ENCODE measurements around the gene ADIPOR1. TPM values are rescaled to one million over a fixed set of nuclear protein-coding genes. Genes with fewer than 3 reads are reported as not detected.
"Not testable (repeated sequence)": the region's sequence is repeated elsewhere in the genome, so short reads cannot be mapped to it uniquely, and the experiment has no call there.

The ADIPOR1 gene, protein sequence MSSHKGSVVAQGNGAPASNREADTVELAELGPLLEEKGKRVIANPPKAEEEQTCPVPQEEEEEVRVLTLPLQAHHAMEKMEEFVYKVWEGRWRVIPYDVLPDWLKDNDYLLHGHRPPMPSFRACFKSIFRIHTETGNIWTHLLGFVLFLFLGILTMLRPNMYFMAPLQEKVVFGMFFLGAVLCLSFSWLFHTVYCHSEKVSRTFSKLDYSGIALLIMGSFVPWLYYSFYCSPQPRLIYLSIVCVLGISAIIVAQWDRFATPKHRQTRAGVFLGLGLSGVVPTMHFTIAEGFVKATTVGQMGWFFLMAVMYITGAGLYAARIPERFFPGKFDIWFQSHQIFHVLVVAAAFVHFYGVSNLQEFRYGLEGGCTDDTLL
- total RNA-seq = 10 to 100 TPM; 69.4 to 97.8 TPM

DNA sequence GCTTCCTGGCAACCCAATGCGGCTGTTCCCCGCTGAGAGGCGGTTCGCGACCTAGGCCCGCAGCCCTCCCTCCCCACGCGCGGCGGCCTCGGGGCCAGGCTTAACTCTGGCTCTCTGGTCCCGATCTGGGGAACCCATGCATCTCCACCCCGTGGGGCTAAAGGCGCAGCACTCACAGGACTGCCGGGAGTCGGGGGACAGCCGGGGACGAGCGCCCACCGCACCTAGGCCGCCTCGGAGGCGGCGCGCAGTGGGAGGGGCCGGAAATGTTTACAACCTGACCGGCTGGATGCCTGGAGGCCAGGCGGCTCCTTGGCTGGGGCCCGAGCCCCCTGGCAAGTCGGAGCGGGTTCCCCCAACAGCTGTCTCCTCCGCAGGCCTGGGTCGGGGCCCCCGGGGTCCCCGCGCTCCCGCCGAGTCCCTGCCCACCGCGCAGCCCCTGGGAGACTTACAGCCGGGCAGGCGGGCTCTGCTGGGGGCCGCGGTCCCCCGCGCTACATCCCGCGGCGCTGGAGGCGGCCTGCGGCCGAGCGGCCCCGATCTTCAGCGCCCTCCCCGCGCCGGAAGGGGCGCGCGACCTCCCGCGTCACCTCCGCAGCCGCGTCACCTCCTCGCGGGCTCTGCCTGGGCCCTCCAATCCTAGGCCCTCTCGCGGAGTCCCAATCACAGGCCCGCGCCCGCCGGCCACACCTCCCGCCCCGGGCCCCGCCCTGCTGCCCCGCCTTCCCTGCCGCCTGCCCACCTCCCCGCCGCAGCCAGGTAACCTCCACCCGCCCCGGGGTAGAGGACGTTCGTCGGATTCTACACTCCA lies at the start of gene ADIPOR1:
ADIPOR1 (minus strand) TSS at position 580 of the 811 bp plus-strand sequence. CDS start 7,242 bp downstream, outside the sequence.
- H3K9me3 Mint-ChIP-seq = no peaks in the 10 kb centered on the region
- DNase-seq (ENCODE audit: low spot score in 2 of 2) (peak; percentile 91 to 95), ATAC-seq (peak; percentile 99 to 100)
- peaks cover 0 to 7% of the 10 kb centered on the region in 2 donors for H3K36me3 Mint-ChIP-seq
- H3K27ac Mint-ChIP-seq = peak within 1 kb of the TSS; percentile 63 to 93

DNA sequence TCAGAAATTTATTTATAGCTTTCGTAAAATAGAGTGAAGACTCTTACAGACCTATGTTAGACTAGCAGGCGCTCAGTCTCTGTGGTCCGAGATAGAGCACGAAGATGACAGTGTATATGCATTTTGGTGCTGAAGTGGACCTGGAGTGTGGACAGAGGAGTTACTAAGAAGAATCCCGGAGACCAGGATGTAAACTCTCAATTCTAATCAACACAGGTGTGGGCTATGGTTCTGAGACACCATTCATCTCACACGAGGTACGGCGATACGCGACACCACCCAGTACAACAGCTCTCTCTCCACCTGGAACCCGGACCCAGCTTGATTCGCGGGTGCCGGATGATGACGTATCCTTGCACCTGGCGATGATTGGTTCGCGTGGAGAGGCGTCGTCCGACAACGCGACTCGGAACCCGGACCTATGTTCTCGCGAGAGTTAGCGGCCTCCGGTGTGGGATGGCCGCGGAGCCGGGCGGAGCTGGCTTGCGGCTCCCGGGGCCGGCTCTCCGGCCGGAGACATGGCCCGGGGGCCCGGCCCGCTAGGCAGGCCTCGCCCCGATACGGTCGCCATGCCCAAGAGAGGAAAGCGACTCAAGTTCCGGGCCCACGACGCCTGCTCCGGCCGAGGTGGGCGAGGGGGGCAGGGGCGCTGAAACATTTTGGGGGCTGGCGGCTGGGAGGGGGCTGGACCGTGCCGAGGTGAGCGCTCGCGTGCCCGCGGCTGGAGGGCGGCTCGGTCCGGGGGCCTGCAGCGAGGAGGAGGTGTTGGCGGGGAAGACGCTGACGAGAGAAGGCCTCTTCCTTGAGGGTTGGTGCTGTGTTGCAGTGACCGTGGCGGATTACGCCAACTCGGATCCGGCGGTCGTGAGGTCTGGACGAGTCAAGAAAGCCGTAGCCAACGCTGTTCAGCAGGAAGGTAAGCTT lies 49.1 kb upstream of the ADIPOR1 start, which contains the start of gene TMEM183A:
TMEM183A (plus strand) TSS at position 427 of the 924 bp plus-strand sequence; CDS start at position 519, 92 bp downstream.
- Mint-ChIP-seq H3K36me3 (peaks cover 14 to 28% of the 10 kb centered on the region in 2 donors), H3K27ac (peak within 1 kb of the TSS; percentile 96 to 97), H3K9me3 (no peaks in the 10 kb centered on the region)
- peak; percentile 93 for ATAC-seq
- DNase-seq (ENCODE audit: low spot score in 2 of 2) = peak; percentile 92 to 96

DNA sequence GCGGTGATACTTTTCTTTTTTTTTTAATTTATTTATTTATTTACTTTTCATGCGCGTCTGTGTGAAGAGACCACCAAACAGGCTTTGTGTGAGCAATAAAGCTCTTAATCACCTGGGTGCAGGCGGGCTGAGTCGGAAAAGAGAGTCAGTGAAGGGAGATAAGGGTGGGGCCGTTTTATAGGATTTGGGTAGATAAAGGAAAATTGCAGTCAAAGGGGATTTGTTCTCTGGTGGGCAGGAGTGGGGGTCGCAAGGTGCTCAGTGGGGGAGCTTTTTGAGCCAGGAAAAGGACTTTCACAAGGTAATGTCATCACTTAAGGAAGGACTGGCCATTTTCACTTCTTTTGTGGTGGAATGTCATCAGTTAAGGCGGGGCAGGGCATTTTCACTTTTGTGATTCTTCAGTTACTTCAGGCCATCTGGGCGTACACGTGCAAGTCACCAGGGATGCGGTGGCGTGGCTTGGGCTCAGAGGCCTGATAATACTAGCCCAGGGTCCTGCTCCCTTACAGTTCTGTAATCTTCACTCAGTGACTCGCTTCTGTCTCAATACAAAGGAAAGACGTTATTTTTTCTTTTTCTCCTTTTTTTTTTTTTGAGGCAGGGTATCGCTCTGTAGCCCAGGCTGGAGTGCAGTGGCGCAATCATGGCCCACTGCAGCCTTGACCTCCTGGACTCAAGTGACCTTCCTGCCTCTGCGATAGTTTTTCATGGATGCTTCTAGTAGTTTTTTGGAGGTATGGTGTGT lies 47.5 kb upstream of the ADIPOR1 start:
- peak overlapping the region; percentile 96 to 97 for H3K27ac Mint-ChIP-seq
- peaks cover 14 to 23% of the 10 kb centered on the region in 2 donors for H3K36me3 Mint-ChIP-seq
- DNase-seq (ENCODE audit: low spot score in 2 of 2); H3K9me3 Mint-ChIP-seq; ATAC-seq: not testable (repeated sequence)

DNA sequence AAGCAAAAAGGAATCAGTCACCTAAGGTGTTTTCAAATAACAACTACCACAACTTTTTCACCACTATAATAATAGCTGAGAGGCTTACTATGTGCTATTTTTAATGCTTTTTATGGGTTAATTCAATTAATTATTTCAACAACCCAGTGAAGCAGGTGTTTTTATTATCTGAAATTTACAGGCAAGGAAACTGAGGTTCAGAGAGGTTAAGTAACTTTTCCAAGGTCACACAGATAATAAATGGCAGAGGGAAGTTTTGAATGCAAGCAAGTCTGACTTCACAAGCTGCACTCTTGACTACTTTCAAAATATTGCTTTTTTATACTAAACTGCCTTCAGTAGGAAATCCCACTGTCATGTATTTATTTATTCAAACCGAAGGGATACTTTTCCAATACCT lies 44.8 kb upstream of the ADIPOR1 start:
- ATAC-seq (no peak), DNase-seq (ENCODE audit: low spot score in 2 of 2) (no peak)
- no peaks in the 10 kb centered on the region for H3K9me3 Mint-ChIP-seq
- H3K36me3 Mint-ChIP-seq = peaks cover 4 to 11% of the 10 kb centered on the region in 2 donors
- H3K27ac Mint-ChIP-seq = no peak overlapping the region

DNA sequence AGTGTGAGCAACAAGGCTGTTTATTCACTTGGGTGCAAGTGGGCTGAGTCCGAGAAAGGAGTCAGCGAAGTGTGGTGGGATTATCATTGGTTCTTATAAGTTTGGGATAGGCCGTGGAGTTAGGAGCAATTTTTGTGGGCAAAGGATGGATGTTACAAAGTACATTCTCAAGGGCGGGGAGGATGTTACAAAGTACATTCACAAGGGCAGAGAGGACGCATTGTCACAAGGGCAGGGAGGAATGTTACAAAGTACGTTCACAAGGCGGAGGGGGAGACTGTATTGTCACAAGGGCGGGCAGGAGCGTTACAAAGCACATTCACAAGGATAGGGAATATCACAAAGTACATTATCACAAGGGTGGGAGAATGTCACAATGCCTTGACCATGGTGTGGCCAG lies 43.9 kb upstream of the ADIPOR1 start:
- ATAC-seq (no peak), DNase-seq (ENCODE audit: low spot score in 2 of 2) (no peak)
- H3K27ac Mint-ChIP-seq = no peak overlapping the region
- no peaks in the 10 kb centered on the region for H3K9me3 Mint-ChIP-seq
- H3K36me3 Mint-ChIP-seq = peaks cover 0 to 10% of the 10 kb centered on the region in 2 donors

DNA sequence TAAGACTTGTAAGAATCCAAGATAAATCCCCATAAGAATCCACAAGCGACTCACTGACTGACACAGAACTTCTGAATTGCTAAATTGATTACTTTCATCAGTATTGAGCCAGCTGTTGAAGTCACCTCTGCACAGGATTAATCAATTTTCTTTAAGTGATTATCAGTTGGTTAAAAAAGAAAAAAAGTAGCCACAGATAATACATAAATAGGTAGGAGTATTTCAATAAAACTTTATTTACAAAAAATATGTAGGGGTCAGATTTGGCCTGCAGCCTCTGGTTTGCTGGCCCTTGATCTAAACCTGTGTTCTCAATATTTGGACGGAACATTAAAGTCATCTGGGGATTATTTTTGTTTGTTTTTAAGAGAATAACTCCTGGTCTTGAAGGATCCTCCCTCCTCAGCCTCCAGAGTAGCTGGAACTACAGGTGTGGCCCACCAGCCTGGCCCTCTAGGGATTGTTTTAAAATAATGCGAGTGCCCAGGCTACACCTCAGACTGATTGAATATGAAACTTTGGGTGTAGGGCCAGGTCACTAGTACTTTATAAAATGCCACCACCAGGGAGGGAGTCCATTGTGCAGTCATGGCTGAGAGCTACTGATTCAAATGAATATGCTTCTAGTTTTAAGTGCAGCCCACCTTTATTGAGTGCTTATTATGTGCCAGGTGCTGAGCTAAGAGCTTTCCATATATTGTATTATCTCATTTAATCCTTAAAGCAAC lies 42.3 kb upstream of the ADIPOR1 start:
- no peak for DNase-seq (ENCODE audit: low spot score in 2 of 2)
- no peaks in the 10 kb centered on the region for H3K36me3 Mint-ChIP-seq
- no peak overlapping the region for H3K27ac Mint-ChIP-seq
- H3K9me3 Mint-ChIP-seq = no peaks in the 10 kb centered on the region
- ATAC-seq = no peak

DNA sequence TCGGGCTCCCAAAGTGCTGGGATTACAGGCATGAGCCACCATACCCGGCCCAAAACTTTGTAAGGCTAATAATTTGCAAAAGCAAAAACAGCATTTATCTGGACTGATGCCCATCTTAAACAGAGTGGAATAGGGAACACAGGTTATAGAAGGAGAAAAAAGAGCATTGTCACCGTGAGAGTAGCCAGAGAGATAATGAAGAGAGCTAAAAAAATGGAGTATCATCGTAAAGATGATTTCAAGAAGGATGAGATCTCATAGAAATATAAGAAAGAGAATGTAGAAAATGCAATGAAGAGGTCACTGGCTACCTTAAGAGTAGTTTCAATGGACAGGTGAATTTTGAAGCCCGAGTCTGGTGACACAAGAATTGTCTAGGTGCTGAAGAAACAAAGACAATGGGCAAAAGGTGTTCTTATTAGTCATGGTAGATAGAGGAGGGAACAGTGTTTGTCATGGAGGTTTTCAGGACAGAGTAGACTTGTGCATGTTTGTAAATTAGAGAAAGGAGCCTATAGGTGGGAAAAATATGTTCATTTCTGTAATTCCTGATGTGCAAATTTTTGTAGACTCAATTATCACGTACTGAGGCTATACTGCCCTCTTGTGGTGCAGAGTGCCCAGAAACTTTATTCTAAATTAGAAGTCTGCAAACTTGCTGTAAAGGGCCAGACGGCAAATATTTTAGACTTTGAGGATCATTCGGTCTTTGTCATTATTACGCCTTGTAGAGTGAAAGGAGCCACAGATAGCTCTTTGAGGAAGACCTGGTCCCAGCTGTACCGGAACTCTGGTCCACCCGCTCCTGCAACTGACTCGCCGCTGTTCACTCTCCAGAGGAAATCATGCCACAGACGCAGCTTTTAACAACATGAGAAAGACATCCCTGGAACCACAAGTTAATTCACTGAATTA lies 41.0 kb upstream of the ADIPOR1 start:
- peak; percentile 49 to 57 for ATAC-seq
- Mint-ChIP-seq H3K27ac (peak overlapping the region in 1 of 2 donors; percentile 74), H3K36me3 (no peaks in the 10 kb centered on the region), H3K9me3 (no peaks in the 10 kb centered on the region)
- DNase-seq (ENCODE audit: low spot score in 2 of 2) = peak in 1 of 2 donors; percentile 69

DNA sequence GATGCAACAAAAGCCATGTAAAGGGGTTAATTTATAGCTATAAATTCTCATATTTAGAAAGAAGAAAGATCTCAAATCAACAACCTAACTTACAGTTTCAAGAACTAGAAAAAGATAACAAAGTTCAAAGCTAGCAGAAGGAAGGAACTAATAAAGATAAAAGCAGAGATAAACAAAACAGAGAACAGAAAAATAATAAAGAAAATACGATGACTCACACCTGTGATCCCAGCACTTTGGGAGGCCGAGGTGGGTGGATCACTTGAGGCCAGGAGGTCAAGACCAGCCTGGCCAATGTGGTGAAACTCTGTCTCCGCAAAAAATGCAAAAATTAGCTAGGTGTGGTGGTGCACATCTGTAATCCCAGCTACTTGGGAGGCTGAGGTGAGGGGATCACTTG lies 36.6 kb upstream of the ADIPOR1 start:
- no peak overlapping the region for H3K27ac Mint-ChIP-seq
- DNase-seq (ENCODE audit: low spot score in 2 of 2) = no peak
- ATAC-seq = no peak

DNA sequence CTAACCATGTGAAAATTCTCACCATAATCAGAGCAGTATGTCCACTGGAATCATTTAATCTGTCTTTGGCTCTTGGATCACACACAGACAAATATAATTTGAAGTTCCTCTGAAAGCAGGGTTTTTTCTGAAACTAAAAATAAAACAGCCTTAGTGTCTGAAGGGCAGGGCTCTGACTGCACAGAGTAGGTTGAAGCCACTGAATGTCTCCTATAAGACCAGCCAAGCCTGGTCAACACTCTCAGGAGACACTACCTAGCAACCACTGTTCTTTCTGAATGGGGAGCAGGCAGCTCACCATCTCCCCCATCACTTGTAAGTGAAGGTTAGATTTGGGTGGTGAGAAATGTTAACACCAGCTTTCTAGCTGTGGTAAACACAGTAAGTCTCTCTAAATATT lies 33.0 kb upstream of the ADIPOR1 start:
- ATAC-seq (no peak), DNase-seq (ENCODE audit: low spot score in 2 of 2) (no peak)
- Mint-ChIP-seq H3K36me3 (no peaks in the 10 kb centered on the region), H3K27ac (no peak overlapping the region), H3K9me3 (no peaks in the 10 kb centered on the region)

More for the DNA sequence above, 36.6 kb upstream of the ADIPOR1 start:
- Mint-ChIP-seq H3K9me3 (no peaks in the 10 kb centered on the region), H3K36me3 (no peaks in the 10 kb centered on the region)

DNA sequence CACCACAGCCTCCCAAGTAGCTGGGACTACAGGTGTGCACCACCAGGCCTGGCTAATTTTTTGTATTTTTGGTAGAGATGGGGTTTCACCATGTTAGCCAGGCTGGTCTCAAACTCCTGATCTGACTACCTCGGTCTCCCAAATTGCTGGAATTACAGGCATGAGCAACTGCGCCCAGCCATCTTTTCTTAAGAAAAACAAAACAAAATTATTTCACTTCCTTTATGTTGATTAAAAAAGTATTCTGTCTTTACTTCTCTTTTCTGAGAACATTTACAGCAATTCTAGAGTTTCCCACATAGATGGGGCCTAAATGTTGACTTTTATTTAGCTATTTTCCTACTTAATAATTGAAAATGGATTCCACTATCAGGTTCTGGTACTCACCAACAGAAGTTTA lies 31.8 kb upstream of the ADIPOR1 start:
- H3K27ac Mint-ChIP-seq = no peak overlapping the region
- ATAC-seq (no peak), DNase-seq (ENCODE audit: low spot score in 2 of 2) (no peak)
- no peaks in the 10 kb centered on the region for H3K36me3 Mint-ChIP-seq
- H3K9me3 Mint-ChIP-seq = no peaks in the 10 kb centered on the region

DNA sequence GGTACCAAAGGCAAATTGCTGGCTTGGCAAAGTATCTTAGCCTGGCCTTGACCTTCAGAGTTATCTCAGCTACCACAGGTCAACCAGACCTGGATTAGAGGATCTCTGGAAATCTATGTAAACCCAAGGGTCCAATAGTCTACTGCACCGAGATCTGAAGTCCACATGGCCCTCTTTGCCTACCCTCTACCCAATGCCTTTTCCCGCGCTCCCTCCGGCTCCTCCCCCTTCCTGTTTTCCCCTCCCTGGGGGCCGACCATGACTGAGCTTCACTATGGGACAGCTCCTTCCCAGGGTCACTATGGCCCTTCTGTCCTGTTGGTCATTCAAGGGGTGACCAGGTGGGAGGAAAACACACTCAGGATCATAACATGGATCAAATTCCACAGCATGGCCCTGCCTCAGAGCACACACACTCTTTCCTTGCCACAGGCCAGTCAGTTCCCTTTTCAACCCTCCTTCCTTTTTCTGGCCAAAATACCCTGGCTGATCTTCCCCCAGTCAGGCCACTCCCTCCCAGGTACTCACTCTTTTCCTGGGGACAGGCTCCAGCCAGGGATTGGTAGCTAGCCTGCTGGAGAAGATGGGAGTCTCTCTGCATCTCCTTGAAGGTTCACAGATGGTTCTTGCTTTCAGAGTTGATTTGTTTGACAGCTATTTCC lies 29.9 kb upstream of the ADIPOR1 start:
- DNase-seq (ENCODE audit: low spot score in 2 of 2) (no peak), ATAC-seq (no peak)
- H3K27ac Mint-ChIP-seq = no peak overlapping the region
- no peaks in the 10 kb centered on the region for H3K36me3 Mint-ChIP-seq
- H3K9me3 Mint-ChIP-seq = no peaks in the 10 kb centered on the region

DNA sequence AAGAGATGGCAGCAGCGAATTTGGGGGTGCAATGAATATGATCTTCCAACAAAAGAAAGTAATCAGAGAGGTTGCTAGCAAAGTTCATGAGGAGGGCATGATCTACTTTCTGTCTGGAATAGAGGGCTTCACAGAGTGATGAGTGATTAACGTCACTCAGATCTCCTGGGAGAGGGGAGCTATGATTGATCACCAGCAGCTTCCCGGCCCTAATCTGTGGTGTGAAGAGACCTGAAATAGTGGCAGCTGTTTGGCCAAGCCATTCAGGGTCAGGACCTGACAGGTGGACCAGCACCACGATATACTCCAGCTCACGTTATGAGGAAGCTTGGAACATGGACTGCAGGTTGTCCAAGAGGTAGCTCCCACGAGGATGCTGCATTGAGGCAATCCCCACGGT lies 29.1 kb upstream of the ADIPOR1 start:
- no peak for DNase-seq (ENCODE audit: low spot score in 2 of 2)
- ATAC-seq = no peak
- Mint-ChIP-seq H3K36me3 (no peaks in the 10 kb centered on the region), H3K9me3 (no peaks in the 10 kb centered on the region), H3K27ac (no peak overlapping the region)

DNA sequence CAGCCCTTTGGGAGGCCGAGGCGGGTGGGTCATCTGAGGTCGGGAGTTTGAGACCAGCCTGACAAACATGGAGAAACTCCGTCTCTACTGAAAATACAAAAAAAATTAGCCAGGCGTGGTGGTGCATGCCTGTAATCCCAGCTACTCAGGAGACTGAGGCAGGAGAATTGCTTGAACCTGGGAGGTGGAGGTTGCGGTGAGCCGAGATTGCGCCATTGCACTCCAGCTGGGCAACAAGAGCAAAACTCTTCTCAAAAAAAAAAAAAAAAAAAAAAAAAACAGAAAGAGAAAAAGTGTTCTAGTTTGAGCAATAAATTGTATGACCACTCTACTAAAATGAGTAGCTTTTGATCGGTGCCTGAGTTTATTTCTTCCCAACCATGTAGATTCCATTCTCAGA lies 28.0 kb upstream of the ADIPOR1 start:
- not testable (repeated sequence) for H3K36me3 Mint-ChIP-seq

More for the DNA sequence above, 28.0 kb upstream of the ADIPOR1 start:
- H3K27ac Mint-ChIP-seq; H3K9me3 Mint-ChIP-seq; ATAC-seq; DNase-seq (ENCODE audit: low spot score in 2 of 2): not testable (repeated sequence)
